PC-3 (cell line): ENCODE data around the gene ADAMTS3.

Source experiments
- CTCF ChIP-seq: fragments of 300-600 bp; sonication (generic); conservative IDR thresholded peaks from 2 replicates; pipeline ENCODE4 v1.5.1; 2017; ENCODE audit warnings: antibody characterized with exemption, low read depth, mild to moderate bottlenecking, low read length
- EZH2 ChIP-seq: fragments of 300-600 bp; sonication (generic); IDR thresholded peaks from one replicate; pipeline ENCODE4 v1.6.1; 2017; ENCODE audit warnings: antibody characterized with exemption, mild to moderate bottlenecking, low read length; ENCODE audit not compliant: unreplicated experiment

GRCh38 chr4:72536443-72536842 lies 32.6 kb downstream of the ADAMTS3 start:
- TF ChIP-seq CTCF (no peak), EZH2 (no peak)
